Activated naive CD8-positive, alpha-beta T cell treated with anti-CD3 and anti-CD28 coated beads, Interleukin-2, amount 50 U/mL, for 24 hours (primary cell): ENCODE results near the gene SLC7A6OS.
A peak's percentile ranks its signal among the peaks of the same experiment; 100 is the strongest.

Source experiments
- ATAC-seq: fragments of 150-1000 bp; cut with Tn5 transposase; one replicate; pipeline ENCODE4 v1.10.0; 2021
- DNase-seq: peaks from one replicate; pipeline ENCODE4 v3.0.0; 2021
- H3K27ac Mint-ChIP-seq: one replicate; pipeline ENCODE4 v1.8.0; 2021; ENCODE audit warnings: mild to moderate bottlenecking, mixed read lengths
- H3K27me3 Mint-ChIP-seq: one replicate; pipeline ENCODE4 v1.8.0; 2021; ENCODE audit warnings: mixed read lengths
- H3K36me3 Mint-ChIP-seq: one replicate; pipeline ENCODE4 v1.8.0; 2021; ENCODE audit warnings: low read depth, mixed read lengths
- H3K4me1 Mint-ChIP-seq: one replicate; pipeline ENCODE4 v1.8.0; 2021; ENCODE audit warnings: mixed read lengths
- H3K4me3 Mint-ChIP-seq: one replicate; pipeline ENCODE4 v1.8.0; 2021; ENCODE audit warnings: mild to moderate bottlenecking, moderate library complexity, mixed read lengths
- H3K9me3 Mint-ChIP-seq: one replicate; pipeline ENCODE4 v1.8.0; 2021; ENCODE audit warnings: mixed read lengths

Gene SLC7A6OS

GRCh38 chr16:68269793-68270192 lies 41.0 kb downstream of the SLC7A6OS start:
- peak overlapping the region; percentile 51 for H3K4me3 Mint-ChIP-seq
- no peaks in the 10 kb centered on the region for H3K9me3 Mint-ChIP-seq
- peaks cover 60% of the 10 kb centered on the region for H3K36me3 Mint-ChIP-seq
- H3K27me3 Mint-ChIP-seq, result no peaks in the 10 kb centered on the region
- H3K27ac Mint-ChIP-seq, result peak overlapping the region; percentile 88
- ATAC-seq, result peak; percentile 24
- no peak for DNase-seq
- H3K4me1 Mint-ChIP-seq, result peaks cover 90% of the 10 kb centered on the region

DNA sequence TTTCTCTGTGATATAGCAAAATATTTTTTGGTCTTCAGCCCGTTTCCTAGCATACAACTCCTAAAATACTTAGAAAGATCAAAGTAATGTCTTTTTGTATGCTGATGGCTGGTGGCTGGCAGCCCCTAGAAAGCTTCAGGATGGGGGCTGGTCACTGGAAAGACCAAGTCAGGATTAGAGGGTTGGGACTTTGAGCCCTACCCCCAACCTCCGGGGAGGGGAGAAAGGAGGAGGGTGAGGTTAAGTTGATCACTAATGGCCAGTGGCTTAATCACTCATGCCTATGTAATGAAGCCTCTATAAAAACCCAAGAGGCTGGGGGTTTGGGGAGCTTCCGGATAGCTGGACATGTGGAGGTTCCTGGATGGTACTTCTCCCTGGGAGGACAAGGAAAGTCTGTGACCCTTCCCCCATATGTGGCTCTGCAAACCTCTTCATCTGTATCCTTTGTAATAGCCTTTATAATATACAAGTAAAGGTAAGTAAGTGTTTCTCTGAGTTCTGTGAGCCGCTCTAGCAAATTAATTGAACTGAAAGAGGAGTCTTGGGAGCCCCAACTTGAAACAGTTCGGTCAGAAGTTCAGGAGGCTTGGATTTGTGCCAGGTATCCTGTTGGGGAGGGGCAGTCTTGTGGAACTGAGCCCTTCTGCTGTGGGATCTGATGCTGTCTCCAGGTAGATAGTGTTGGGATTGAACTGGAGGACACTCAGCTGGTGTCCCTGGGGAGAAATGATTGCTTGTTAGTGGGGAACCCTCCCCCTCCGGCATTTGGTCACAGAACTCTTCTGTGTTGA lies 42.9 kb downstream of the SLC7A6OS start:
- Mint-ChIP-seq H3K4me3 (peak overlapping the region; percentile 70), H3K36me3 (peaks cover 40% of the 10 kb centered on the region), H3K27me3 (no peaks in the 10 kb centered on the region), H3K9me3 (no peaks in the 10 kb centered on the region), H3K27ac (peak overlapping the region; percentile 84), H3K4me1 (peaks cover 80% of the 10 kb centered on the region)
- ATAC-seq (no peak), DNase-seq (no peak)

GRCh38 chr16:68265078-68265920 lies 45.4 kb downstream of the SLC7A6OS start:
- DNase-seq (peak; percentile 59), ATAC-seq (peak; percentile 55)
- peaks cover 25% of the 10 kb centered on the region for H3K36me3 Mint-ChIP-seq
- no peaks in the 10 kb centered on the region for H3K27me3 Mint-ChIP-seq
- H3K4me1 Mint-ChIP-seq, result peaks cover 62% of the 10 kb centered on the region
- H3K9me3 Mint-ChIP-seq, result no peaks in the 10 kb centered on the region
- peak overlapping the region; percentile 97 for H3K27ac Mint-ChIP-seq
- peak overlapping the region; percentile 98 for H3K4me3 Mint-ChIP-seq

DNA sequence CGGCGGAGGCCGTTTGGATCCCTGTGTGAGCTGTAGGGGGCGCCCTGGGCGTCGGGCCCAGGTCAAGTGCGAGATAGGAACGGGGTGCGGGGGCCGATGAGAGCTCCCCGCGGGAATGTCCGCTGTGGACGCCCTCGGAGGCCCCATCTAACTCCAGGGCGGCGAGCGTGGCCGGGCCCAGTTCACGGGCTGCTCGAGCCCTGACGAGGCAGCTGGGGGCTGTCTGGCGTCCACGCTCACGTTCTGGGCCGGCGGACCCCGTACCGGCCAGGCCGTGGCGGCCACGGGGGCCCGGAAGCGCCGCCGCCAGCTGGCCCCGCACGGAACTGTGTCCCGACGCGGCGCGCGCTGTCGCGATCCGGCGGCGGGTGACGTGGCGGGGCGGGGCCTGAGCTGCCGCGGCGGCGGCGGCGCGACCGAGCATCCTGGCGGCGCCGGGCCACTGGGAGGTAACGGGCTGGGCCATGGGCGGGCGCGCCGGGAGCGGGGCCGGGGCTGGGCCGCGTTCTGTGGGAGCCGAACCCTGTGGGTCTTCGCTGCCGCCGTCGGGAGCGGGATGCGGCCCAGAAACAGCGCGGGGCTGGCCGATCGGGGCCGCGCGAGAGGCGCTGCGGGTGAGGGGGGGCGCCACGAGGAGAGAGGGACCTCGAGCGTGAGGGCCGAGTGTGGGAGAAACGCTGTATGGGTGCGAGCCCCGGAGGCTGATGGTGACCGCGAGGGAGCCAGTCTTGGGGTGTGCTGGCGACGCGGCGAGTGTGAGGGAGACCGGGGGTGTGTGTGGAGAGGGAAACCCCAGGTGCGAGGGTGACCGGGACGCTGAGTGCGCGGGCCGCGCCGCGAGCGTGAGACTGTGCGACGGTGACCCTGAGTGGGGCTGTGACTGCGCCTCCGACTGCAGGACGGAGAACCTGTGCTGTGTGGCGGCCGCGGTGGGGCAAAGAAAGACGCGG lies 46.3 kb downstream of the SLC7A6OS start, which contains the start of gene SLC7A6:
TSS of gene SLC7A6 (plus strand) at position 399 of the 950 bp plus-strand sequence. CDS start 10,201 bp downstream, outside the sequence.
- Mint-ChIP-seq H3K4me1 (peaks cover 53% of the 10 kb centered on the region), H3K27me3 (no peaks in the 10 kb centered on the region), H3K36me3 (peaks cover 22% of the 10 kb centered on the region), H3K4me3 (peak within 1 kb of the TSS; percentile 98), H3K27ac (peak within 1 kb of the TSS; percentile 97), H3K9me3 (no peaks in the 10 kb centered on the region)
- ATAC-seq, result peak; percentile 71
- peak; percentile 89 for DNase-seq

- no peak for ATAC-seq
- peak overlapping the region; percentile 98 for H3K4me3 Mint-ChIP-seq
- H3K27ac Mint-ChIP-seq, result peak overlapping the region; percentile 95
- no peaks in the 10 kb centered on the region for H3K9me3 Mint-ChIP-seq
- H3K27me3 Mint-ChIP-seq, result no peaks in the 10 kb centered on the region
- H3K4me1 Mint-ChIP-seq, result peaks cover 46% of the 10 kb centered on the region
- no peak for DNase-seq
- H3K36me3 Mint-ChIP-seq, result peaks cover 18% of the 10 kb centered on the region
Measured at GRCh38 chr16:68263559-68264127, 47.1 kb downstream of the SLC7A6OS start.

DNA sequence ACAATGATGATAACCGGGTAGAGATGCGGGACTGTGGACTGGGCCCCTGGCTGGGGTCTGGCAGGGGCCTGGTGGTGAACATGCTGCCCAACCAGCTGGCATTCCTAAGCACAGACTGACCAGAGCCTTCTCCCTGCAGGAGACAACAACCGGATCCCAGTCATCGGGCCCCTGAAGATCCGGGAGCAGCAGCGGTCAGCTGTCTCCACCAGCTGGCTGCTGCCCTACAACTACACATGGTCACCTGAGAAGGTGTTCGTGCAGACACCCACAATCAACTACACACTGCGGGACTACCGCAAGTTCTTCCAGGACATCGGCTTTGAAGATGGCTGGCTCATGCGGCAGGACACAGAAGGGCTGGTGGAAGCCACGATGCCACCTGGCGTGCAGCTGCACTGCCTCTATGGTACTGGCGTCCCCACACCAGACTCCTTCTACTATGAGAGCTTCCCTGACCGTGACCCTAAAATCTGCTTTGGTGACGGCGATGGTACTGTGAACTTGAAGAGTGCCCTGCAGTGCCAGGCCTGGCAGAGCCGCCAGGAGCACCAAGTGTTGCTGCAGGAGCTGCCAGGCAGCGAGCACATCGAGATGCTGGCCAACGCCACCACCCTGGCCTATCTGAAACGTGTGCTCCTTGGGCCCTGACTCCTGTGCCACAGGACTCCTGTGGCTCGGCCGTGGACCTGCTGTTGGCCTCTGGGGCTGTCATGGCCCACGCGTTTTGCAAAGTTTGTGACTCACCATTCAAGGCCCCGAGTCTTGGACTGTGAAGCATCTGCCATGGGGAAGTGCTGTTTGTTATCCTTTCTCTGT lies 51.5 kb downstream of the SLC7A6OS start:
- Mint-ChIP-seq H3K4me1 (peaks cover 21% of the 10 kb centered on the region), H3K27ac (no peak overlapping the region), H3K9me3 (no peaks in the 10 kb centered on the region), H3K36me3 (peaks cover 3% of the 10 kb centered on the region), H3K27me3 (no peaks in the 10 kb centered on the region), H3K4me3 (no peak overlapping the region)
- ATAC-seq (no peak), DNase-seq (no peak)

- DNase-seq, result no peak
Measured at GRCh38 chr16:68257906-68258800, 52.6 kb downstream of the SLC7A6OS start.

GRCh38 chr16:68257251-68257905 lies 53.4 kb downstream of the SLC7A6OS start:
- Mint-ChIP-seq H3K4me3 (no peak overlapping the region), H3K36me3 (peaks cover 3% of the 10 kb centered on the region), H3K27ac (no peak overlapping the region), H3K9me3 (no peaks in the 10 kb centered on the region), H3K27me3 (no peaks in the 10 kb centered on the region), H3K4me1 (peaks cover 11% of the 10 kb centered on the region)
- no peak for DNase-seq
- ATAC-seq, result no peak

More at GRCh38 chr16:68257906-68258800, 52.6 kb downstream of the SLC7A6OS start:
- no peak for ATAC-seq
- peaks cover 3% of the 10 kb centered on the region for H3K36me3 Mint-ChIP-seq
- peaks cover 12% of the 10 kb centered on the region for H3K4me1 Mint-ChIP-seq
- H3K27ac Mint-ChIP-seq, result peak overlapping the region; percentile 34
- no peaks in the 10 kb centered on the region for H3K9me3 Mint-ChIP-seq
- no peak overlapping the region for H3K4me3 Mint-ChIP-seq
- no peaks in the 10 kb centered on the region for H3K27me3 Mint-ChIP-seq

DNA sequence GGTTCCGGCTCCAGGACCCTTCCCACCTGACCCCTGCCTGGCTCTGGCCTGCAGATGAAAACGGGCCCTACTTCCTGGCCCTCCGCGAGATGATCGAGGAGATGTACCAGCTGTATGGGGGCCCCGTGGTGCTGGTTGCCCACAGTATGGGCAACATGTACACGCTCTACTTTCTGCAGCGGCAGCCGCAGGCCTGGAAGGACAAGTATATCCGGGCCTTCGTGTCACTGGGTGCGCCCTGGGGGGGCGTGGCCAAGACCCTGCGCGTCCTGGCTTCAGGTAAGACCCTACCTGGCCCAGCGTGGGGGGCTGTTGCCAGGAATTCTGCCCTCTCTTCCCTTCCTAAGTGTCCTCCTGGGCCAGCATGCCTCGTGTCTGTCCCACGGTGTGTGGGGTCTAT lies 55.0 kb downstream of the SLC7A6OS start:
- H3K27me3 Mint-ChIP-seq, result no peaks in the 10 kb centered on the region
- H3K4me3 Mint-ChIP-seq, result no peak overlapping the region
- no peak overlapping the region for H3K27ac Mint-ChIP-seq
- no peak for DNase-seq
- H3K36me3 Mint-ChIP-seq, result peaks cover 9% of the 10 kb centered on the region
- H3K4me1 Mint-ChIP-seq, result peaks cover 7% of the 10 kb centered on the region
- ATAC-seq, result no peak
- H3K9me3 Mint-ChIP-seq, result no peaks in the 10 kb centered on the region

DNA sequence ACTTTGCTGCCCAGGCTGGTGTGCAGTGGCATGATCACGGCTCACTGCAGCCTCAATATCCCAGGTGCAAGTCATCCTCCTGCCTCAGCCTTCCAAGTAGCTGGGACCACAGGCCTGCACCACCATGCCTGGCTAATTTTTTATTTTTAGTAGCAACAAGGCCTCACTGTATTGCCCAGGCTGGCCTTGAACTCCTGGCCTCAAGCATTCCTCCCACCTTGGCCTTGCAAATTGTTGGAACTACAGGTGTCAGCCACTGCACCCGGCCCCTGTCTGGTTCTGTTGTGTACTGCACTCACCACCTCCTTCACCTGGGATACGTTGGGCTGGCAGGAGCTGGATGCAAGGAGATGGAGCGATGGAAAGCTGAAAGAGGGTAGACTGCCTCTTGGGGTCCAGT lies 57.0 kb downstream of the SLC7A6OS start:
- ATAC-seq, result no peak
- Mint-ChIP-seq H3K9me3 (no peaks in the 10 kb centered on the region), H3K4me1 (peaks cover 7% of the 10 kb centered on the region), H3K36me3 (peaks cover 10% of the 10 kb centered on the region), H3K27ac (no peak overlapping the region), H3K4me3 (no peak overlapping the region), H3K27me3 (no peaks in the 10 kb centered on the region)
- DNase-seq, result no peak

GRCh38 chr16:68252383-68252782 lies 58.4 kb downstream of the SLC7A6OS start:
- Mint-ChIP-seq H3K27me3 (no peaks in the 10 kb centered on the region), H3K27ac (no peak overlapping the region), H3K9me3 (no peaks in the 10 kb centered on the region), H3K4me1 (peaks cover 3% of the 10 kb centered on the region), H3K36me3 (peaks cover 8% of the 10 kb centered on the region), H3K4me3 (no peak overlapping the region)
- ATAC-seq (no peak), DNase-seq (no peak)

DNA sequence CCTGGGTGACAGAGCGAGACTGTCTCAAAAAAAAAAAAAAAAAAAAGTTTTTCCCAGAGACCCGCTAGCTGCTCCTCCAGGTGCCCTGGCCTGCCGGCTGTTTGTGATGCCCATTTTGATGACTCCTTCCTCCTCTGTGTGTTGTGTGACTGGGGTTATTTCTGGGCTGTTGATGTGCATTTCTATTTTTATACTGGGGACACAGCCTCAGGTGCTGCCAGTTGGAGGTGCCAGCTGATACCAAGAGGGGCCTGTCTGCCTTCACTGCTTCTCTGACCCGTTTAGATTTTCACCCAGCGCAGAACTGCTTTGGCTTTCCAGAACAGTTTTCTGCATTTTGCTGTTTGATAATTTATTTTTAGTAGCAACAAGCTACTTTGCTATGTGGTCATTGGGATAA lies 58.9 kb downstream of the SLC7A6OS start:
- ATAC-seq (no peak), DNase-seq (no peak)
- Mint-ChIP-seq H3K4me1 (peaks cover 3% of the 10 kb centered on the region), H3K36me3 (peaks cover 8% of the 10 kb centered on the region), H3K27ac (no peak overlapping the region), H3K9me3 (no peaks in the 10 kb centered on the region), H3K4me3 (no peak overlapping the region), H3K27me3 (no peaks in the 10 kb centered on the region)
